DOHH2 (cell line): ENCODE results near the gene PRKCE.

Experiments used
- H3F3A ChIP-seq: fragments of 200-600 bp; sonication (generic), shearing (Covaris generic); 2 replicates; pipeline ENCODE4 v1.6.0; 2016; ENCODE audit warnings: antibody characterized with exemption, mild to moderate bottlenecking; ENCODE audit not compliant: control insufficient read depth, insufficient read depth
- H3K27ac ChIP-seq: fragments of 200-600 bp; sonication (generic); 2 replicates; pipeline ENCODE4 v1.5.1; 2014; ENCODE audit warnings: low read depth, mild to moderate bottlenecking, low read length, moderate library complexity
- H3K27me3 ChIP-seq: fragments of 200-600 bp; sonication (generic); 2 replicates; pipeline ENCODE4 v1.6.1; 2014; ENCODE audit warnings: mild to moderate bottlenecking, low read length, mixed read lengths; ENCODE audit not compliant: control insufficient read depth
- H3K36me3 ChIP-seq: fragments of 200-600 bp; sonication (generic); 2 replicates; pipeline ENCODE4 v1.6.1; 2014; ENCODE audit warnings: mild to moderate bottlenecking, low read length, moderate library complexity, mixed read lengths; ENCODE audit not compliant: control insufficient read depth
- H3K4me1 ChIP-seq: fragments of 200-600 bp; sonication (generic); 2 replicates; pipeline ENCODE4 v1.6.1; 2014; ENCODE audit warnings: mild to moderate bottlenecking, low read length, mixed read lengths; ENCODE audit not compliant: control insufficient read depth
- H3K4me2 ChIP-seq: fragments of 200-600 bp; sonication (generic); 2 replicates; pipeline ENCODE4 v1.6.0; 2014; ENCODE audit warnings: mild to moderate bottlenecking, low read length, moderate library complexity
- H3K4me3 ChIP-seq: fragments of 200-600 bp; sonication (generic); 2 replicates; pipeline ENCODE4 v1.5.1; 2014; ENCODE audit warnings: mild to moderate bottlenecking, low read length, mixed read lengths
- H3K79me2 ChIP-seq: fragments of 200-600 bp; sonication (generic); 2 replicates; pipeline ENCODE4 v1.6.1; 2014; ENCODE audit warnings: mild to moderate bottlenecking, low read length, mixed read lengths; ENCODE audit not compliant: control insufficient read depth
- H3K9me2 ChIP-seq: fragments of 200-600 bp; sonication (generic); replicated peaks from 2 replicates; pipeline ENCODE4 v1.6.1; 2014; ENCODE audit warnings: mild to moderate bottlenecking, low read length, mixed read lengths; ENCODE audit not compliant: control insufficient read depth
- H3K9me3 ChIP-seq: fragments of 200-600 bp; sonication (generic); 2 replicates; pipeline ENCODE4 v1.6.1; 2014; ENCODE audit warnings: antibody characterized with exemption, low read length, mixed read lengths; ENCODE audit not compliant: control insufficient read depth, insufficient read depth
- H4K20me1 ChIP-seq: fragments of 200-600 bp; sonication (generic); 2 replicates; pipeline ENCODE4 v1.6.0; 2014; ENCODE audit warnings: low read depth, mild to moderate bottlenecking, antibody characterized with exemption, low read length, moderate library complexity; ENCODE audit not compliant: control insufficient read depth, insufficient read depth
- EZH2phosphoT487 ChIP-seq: fragments of 200-600 bp; sonication (generic); IDR thresholded peaks from 2 replicates; pipeline ENCODE4 v1.6.1; 2017; ENCODE audit warnings: borderline replicate concordance, mild to moderate bottlenecking, antibody characterized with exemption, low read length, moderate library complexity, mixed read lengths
- TF ChIP-seq, protein P1 (sequence below): fragments of 200-600 bp; sonication (generic); IDR thresholded peaks from one replicate; pipeline ENCODE4 v1.5.1; 2014; ENCODE audit warnings: antibody characterized with exemption, mild to moderate bottlenecking, low read depth, low read length; ENCODE audit not compliant: poor library complexity, severe bottlenecking

The PRKCE gene

DNA sequence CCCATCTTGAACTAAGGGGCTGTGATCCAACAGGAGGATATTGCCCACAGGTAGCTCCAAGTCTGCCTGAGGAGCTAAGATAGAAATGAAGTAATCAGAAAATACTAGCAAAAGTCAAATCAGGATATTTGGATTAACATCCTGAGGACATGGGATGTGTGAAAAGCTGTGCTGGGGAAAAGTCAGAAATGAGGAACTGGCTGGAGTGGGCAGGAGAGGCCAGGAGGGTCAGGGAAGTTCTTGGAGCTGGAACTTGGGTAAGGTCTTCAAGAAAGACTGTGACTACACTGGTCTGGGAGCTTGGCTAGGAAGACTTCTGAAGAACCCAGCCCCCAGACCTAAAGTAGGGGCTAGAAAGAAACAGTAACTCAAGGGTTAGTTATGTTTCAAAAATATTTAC lies 250.9 kb downstream of the PRKCE start:
- H4K20me1 ChIP-seq, result no peaks in the 10 kb centered on the region
- H3K36me3 ChIP-seq, result no peaks in the 10 kb centered on the region
- no peaks in the 10 kb centered on the region for H3K79me2 ChIP-seq
- no peak overlapping the region for H3K4me2 ChIP-seq
- TF ChIP-seq, protein P1, sequence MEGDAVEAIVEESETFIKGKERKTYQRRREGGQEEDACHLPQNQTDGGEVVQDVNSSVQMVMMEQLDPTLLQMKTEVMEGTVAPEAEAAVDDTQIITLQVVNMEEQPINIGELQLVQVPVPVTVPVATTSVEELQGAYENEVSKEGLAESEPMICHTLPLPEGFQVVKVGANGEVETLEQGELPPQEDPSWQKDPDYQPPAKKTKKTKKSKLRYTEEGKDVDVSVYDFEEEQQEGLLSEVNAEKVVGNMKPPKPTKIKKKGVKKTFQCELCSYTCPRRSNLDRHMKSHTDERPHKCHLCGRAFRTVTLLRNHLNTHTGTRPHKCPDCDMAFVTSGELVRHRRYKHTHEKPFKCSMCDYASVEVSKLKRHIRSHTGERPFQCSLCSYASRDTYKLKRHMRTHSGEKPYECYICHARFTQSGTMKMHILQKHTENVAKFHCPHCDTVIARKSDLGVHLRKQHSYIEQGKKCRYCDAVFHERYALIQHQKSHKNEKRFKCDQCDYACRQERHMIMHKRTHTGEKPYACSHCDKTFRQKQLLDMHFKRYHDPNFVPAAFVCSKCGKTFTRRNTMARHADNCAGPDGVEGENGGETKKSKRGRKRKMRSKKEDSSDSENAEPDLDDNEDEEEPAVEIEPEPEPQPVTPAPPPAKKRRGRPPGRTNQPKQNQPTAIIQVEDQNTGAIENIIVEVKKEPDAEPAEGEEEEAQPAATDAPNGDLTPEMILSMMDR, result no peak
- no peak for TF ChIP-seq EZH2phosphoT487
- H3K4me3 ChIP-seq, result no peak overlapping the region
- no peaks in the 10 kb centered on the region for H3F3A ChIP-seq
- H3K27me3 ChIP-seq, result no peaks in the 10 kb centered on the region
- no peaks in the 10 kb centered on the region for H3K9me2 ChIP-seq
- no peaks in the 10 kb centered on the region for H3K9me3 ChIP-seq
- H3K4me1 ChIP-seq, result no peaks in the 10 kb centered on the region
- H3K27ac ChIP-seq, result no peak overlapping the region

DNA sequence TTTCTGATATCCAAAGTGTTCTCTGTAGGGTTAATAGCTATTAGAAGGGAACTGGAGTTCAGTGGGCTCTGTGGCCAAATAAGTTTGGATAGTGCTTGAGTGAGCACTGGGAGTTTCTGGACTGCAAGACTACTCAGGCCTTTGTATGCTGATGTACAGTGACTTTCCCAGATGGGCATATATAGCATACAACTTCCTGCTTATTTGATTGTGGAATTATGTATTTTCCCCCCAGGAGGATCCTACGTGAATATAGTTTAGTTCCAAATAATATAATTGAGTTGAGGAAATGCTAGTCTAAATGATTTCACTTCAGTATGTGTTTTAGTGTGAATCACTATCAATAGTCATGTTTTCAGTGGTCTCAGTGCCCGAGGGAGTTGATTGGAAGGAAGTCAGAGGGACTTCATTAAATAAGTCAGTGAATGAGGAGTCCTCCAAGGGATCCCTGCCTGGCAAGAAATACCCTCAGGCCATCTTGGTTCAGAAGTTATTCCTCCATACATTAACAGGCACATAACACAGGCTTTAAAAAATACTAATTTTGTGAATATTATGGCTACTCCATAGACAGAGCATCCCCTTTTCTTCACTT lies 251.4 kb downstream of the PRKCE start:
- Histone ChIP-seq H3K4me2 (no peak overlapping the region), H3K4me3 (no peak overlapping the region), H4K20me1 (no peaks in the 10 kb centered on the region), H3F3A (no peaks in the 10 kb centered on the region), H3K27me3 (no peaks in the 10 kb centered on the region), H3K9me3 (no peaks in the 10 kb centered on the region), H3K36me3 (no peaks in the 10 kb centered on the region), H3K27ac (no peak overlapping the region), H3K9me2 (no peaks in the 10 kb centered on the region), H3K4me1 (no peaks in the 10 kb centered on the region), H3K79me2 (no peaks in the 10 kb centered on the region)
- TF ChIP-seq EZH2phosphoT487, result no peak
- TF ChIP-seq, protein P1, result no peak

DNA sequence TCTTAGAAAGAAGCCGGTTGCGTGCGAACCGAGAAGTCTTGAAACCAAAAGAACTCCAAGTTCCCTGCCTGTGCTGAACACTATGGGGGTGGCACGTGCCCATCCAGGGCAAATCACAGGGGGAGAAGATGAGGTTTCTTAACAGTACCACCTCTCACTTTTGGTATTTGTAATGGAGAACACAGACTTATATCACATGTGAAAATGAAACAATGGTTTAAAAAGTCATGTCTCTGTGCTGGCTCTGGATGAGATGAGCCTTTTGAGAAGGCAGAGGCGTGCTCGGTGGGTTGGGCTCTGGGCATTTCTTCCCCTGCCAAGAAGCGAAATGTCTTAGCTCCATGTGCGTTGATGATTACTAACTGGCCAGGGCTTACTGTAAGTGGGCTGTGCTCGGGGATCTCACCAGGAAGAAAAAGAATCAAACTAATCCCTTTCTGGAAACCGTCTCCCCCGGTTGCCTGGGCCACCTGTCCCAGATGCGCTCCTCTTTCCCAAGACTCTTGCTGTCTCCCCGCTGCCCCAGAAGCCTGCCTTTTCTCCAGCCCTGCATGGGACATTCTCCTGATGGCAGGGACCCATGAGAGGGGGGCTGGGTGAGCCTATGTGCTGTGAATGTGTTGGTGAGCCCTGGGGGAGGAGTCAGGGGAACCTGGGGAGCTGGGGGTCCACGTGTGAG lies 252.9 kb downstream of the PRKCE start:
- no peaks in the 10 kb centered on the region for H3K9me3 ChIP-seq
- no peak overlapping the region for H3K4me3 ChIP-seq
- H3K27me3 ChIP-seq, result no peaks in the 10 kb centered on the region
- H3F3A ChIP-seq, result no peaks in the 10 kb centered on the region
- no peak overlapping the region for H3K4me2 ChIP-seq
- TF ChIP-seq, protein P1, result no peak
- TF ChIP-seq EZH2phosphoT487, result no peak
- H3K36me3 ChIP-seq, result no peaks in the 10 kb centered on the region
- no peaks in the 10 kb centered on the region for H3K9me2 ChIP-seq
- peaks cover 7% of the 10 kb centered on the region for H3K4me1 ChIP-seq
- no peak overlapping the region for H3K27ac ChIP-seq
- no peaks in the 10 kb centered on the region for H4K20me1 ChIP-seq
- no peaks in the 10 kb centered on the region for H3K79me2 ChIP-seq
